Measurements from ENCODE around the gene DUSP22. TPM values are rescaled to one million over a fixed set of nuclear protein-coding genes. Genes with fewer than 3 reads are reported as not detected.

The DUSP22 gene
- total and polyA plus RNA-seq, 2 donors (not counting 1 experiment from before 2014, with no cell fraction given): 117 to 133 TPM

- Mint-ChIP-seq H3K9me3 (ENCODE audit: insufficient read depth) (no peaks in the 10 kb centered on the region), H3K4me1 (peaks cover 5% of the 10 kb centered on the region), H3K4me3 (no peak overlapping the region), H3K27me3 (no peaks in the 10 kb centered on the region), H3K27ac (no peak overlapping the region)
- Histone ChIP-seq H3K4me2 (replicated peaks; ENCODE audit: low read depth, low read length, poor library complexity, severe bottlenecking) (no peak overlapping the region), H3K4me1 (ENCODE audit: control insufficient read depth in 2 of 2, insufficient read depth in 2 of 2, low read length in 2 of 2) (no peaks in the 10 kb centered on the region), H3K27ac (ENCODE audit: low read length in 2 of 2) (no peak overlapping the region), H3K36me3 (replicated peaks in 1 of 2; ENCODE audit: control extremely low read depth in 1 of 2, control insufficient read depth in 1 of 2, extremely low read depth in 1 of 2, insufficient read depth in 2 of 2, low read length in 1 of 2) (peaks cover 0 to 32% of the 10 kb centered on the region in 2 experiments), H3K27me3 (replicated peaks in 1 of 4; ENCODE audit: control extremely low read depth in 1 of 4, control insufficient read depth in 3 of 4, insufficient read depth in 4 of 4, low read length in 3 of 4) (no peaks in the 10 kb centered on the region), H4K20me1 (ENCODE audit: control insufficient read depth, insufficient read depth, low read length, poor library complexity, severe bottlenecking) (no peaks in the 10 kb centered on the region), H2AFZ (ENCODE audit: insufficient read depth, low read depth, low read length, poor library complexity, severe bottlenecking) (no peak overlapping the region), H3K79me2 (ENCODE audit: control insufficient read depth, insufficient read depth, low read length) (no peaks in the 10 kb centered on the region), H3K9ac (ENCODE audit: low read length) (no peak overlapping the region), H3K4me3 (ENCODE audit: control extremely low read depth in 1 of 5, extremely low read depth in 1 of 5, insufficient read depth in 1 of 5, low read depth in 2 of 5, low read length in 4 of 5) (no peak overlapping the region), H3K9me3 (ENCODE audit: control extremely low read depth in 1 of 3, control insufficient read depth in 2 of 3, insufficient read depth in 1 of 3, low read length in 2 of 3) (no peaks in the 10 kb centered on the region)
- intact Hi-C loops (cut with micrococcal nuclease): no loop called here
- DNase-seq (no peak), ATAC-seq (ENCODE audit: low read depth) (no peak)
- 100% methylated on average over 1 of the region's 8 CpGs for WGBS (ENCODE audit: insufficient coverage)
- no peak for TF ChIP-seq CTCF (IDR thresholded peaks at IDR 0.05)
- no peak for TF ChIP-seq EZH2 (IDR thresholded peaks at IDR 0.05; ENCODE audit: borderline replicate concordance, insufficient read depth, low read depth, low read length, poor library complexity, severe bottlenecking)
- ChIA-PET CTCF (no interaction called here), POLR2A (no interaction called here)
Observed at GRCh38 chr6:279341-280029, 12.8 kb upstream of the DUSP22 start.

- DNase-seq: no peak
- no peaks in the 10 kb centered on the region for H4K20me1 ChIP-seq (ENCODE audit: control insufficient read depth, insufficient read depth, low read length, poor library complexity, severe bottlenecking)
- Mint-ChIP-seq H3K9me3 (ENCODE audit: insufficient read depth) (no peaks in the 10 kb centered on the region), H3K27me3 (no peaks in the 10 kb centered on the region), H3K4me3 (no peak overlapping the region), H3K4me1 (peaks cover 9% of the 10 kb centered on the region), H3K27ac (no peak overlapping the region)
- ChIA-PET POLR2A (no interaction called here), CTCF (no interaction called here)
- no peak overlapping the region for H3K9ac ChIP-seq (ENCODE audit: low read length)
- H3K27me3 ChIP-seq (replicated peaks in 1 of 4; ENCODE audit: control extremely low read depth in 1 of 4, control insufficient read depth in 3 of 4, insufficient read depth in 4 of 4, low read length in 3 of 4): no peaks in the 10 kb centered on the region
- peaks cover 0 to 32% of the 10 kb centered on the region in 2 experiments for H3K36me3 ChIP-seq (replicated peaks in 1 of 2; ENCODE audit: control extremely low read depth in 1 of 2, control insufficient read depth in 1 of 2, extremely low read depth in 1 of 2, insufficient read depth in 2 of 2, low read length in 1 of 2)
- no peak overlapping the region for H2AFZ ChIP-seq (ENCODE audit: insufficient read depth, low read depth, low read length, poor library complexity, severe bottlenecking)
- H3K79me2 ChIP-seq (ENCODE audit: control insufficient read depth, insufficient read depth, low read length): peaks cover 3% of the 10 kb centered on the region
- H3K9me3 ChIP-seq (ENCODE audit: control extremely low read depth in 1 of 3, control insufficient read depth in 2 of 3, insufficient read depth in 1 of 3, low read length in 2 of 3): no peaks in the 10 kb centered on the region
- H3K4me3 ChIP-seq (ENCODE audit: control extremely low read depth in 1 of 5, extremely low read depth in 1 of 5, insufficient read depth in 1 of 5, low read depth in 2 of 5, low read length in 4 of 5): no peak overlapping the region
- H3K27ac ChIP-seq (ENCODE audit: low read length in 2 of 2): no peak overlapping the region
- intact Hi-C loops (cut with micrococcal nuclease): no loop called here
- WGBS (ENCODE audit: insufficient coverage): 97% methylated on average over 8 of the region's 10 CpGs
- ATAC-seq (ENCODE audit: low read depth): no peak
- no peak overlapping the region for H3K4me2 ChIP-seq (replicated peaks; ENCODE audit: low read depth, low read length, poor library complexity, severe bottlenecking)
- no peak for TF ChIP-seq EZH2 (IDR thresholded peaks at IDR 0.05; ENCODE audit: borderline replicate concordance, insufficient read depth, low read depth, low read length, poor library complexity, severe bottlenecking)
- no peak for TF ChIP-seq CTCF (IDR thresholded peaks at IDR 0.05)
- peaks cover 5 to 10% of the 10 kb centered on the region in 2 donors for H3K4me1 ChIP-seq (ENCODE audit: control insufficient read depth in 2 of 2, insufficient read depth in 2 of 2, low read length in 2 of 2)
Observed at GRCh38 chr6:280775-281468, 11.4 kb upstream of the DUSP22 start.
